H9 (cell line): ENCODE data around the gene ZC3H12D. TPM values are rescaled to one million over a fixed set of nuclear protein-coding genes. Genes with fewer than 3 reads are reported as not detected.

Experiments used
- DNase-seq: peaks from one replicate; pipeline ENCODE4 v3.0.0-alpha.2; 2017
- H2AFZ ChIP-seq: one replicate; pipeline ENCODE4 v1.6.1; 2013; ENCODE audit warnings: mild to moderate bottlenecking, low read length, control low read depth, moderate library complexity
- H2AK5ac ChIP-seq: 2 replicates; pipeline ENCODE4 v1.6.1; 2013; ENCODE audit warnings: low read length, control low read depth, mixed read lengths; ENCODE audit not compliant: insufficient read length
- H2BK120ac ChIP-seq: one replicate; pipeline ENCODE4 v1.6.1; 2013; ENCODE audit warnings: low read depth, mild to moderate bottlenecking, low read length, control low read depth, inconsistent platforms; ENCODE audit not compliant: poor library complexity, severe bottlenecking
- H2BK12ac ChIP-seq: 2 replicates; pipeline ENCODE4 v1.6.1; 2013; ENCODE audit warnings: low read length, control low read depth, mixed read lengths, low read depth; ENCODE audit not compliant: insufficient read length
- H2BK15ac ChIP-seq: 2 replicates; pipeline ENCODE4 v1.6.1; 2013; ENCODE audit warnings: low read depth, low read length, control low read depth
- H2BK20ac ChIP-seq: one replicate; pipeline ENCODE4 v1.6.1; 2013; ENCODE audit warnings: low read depth, mild to moderate bottlenecking, low read length, control low read depth, inconsistent platforms; ENCODE audit not compliant: poor library complexity, severe bottlenecking
- H2BK5ac ChIP-seq: 2 replicates; pipeline ENCODE4 v1.6.1; 2013; ENCODE audit warnings: low read length, control low read depth, mixed read lengths; ENCODE audit not compliant: insufficient read length
- H3K14ac ChIP-seq: 2 replicates; pipeline ENCODE4 v1.6.1; 2013; ENCODE audit warnings: low read length, control low read depth; ENCODE audit not compliant: insufficient read depth
- H3K18ac ChIP-seq: 2 replicates; pipeline ENCODE4 v1.6.1; 2013; ENCODE audit warnings: low read depth, mild to moderate bottlenecking, mixed read lengths, low read length, control low read depth; ENCODE audit not compliant: insufficient read length
- H3K23ac ChIP-seq: 2 replicates; pipeline ENCODE4 v1.6.1; 2013; ENCODE audit warnings: low read length, control low read depth, mixed read lengths, low read depth; ENCODE audit not compliant: insufficient read length
- H3K23me2 ChIP-seq: 2 replicates; pipeline ENCODE4 v1.6.1; 2013; ENCODE audit warnings: low read depth, mild to moderate bottlenecking, mixed read lengths, low read length, control low read depth; ENCODE audit not compliant: insufficient read length, poor library complexity, severe bottlenecking
- H3K27ac ChIP-seq: 2 replicates; pipeline ENCODE4 v1.5.1; 2013; ENCODE audit warnings: low read length, control low read depth, mixed read lengths, low read depth; ENCODE audit not compliant: insufficient read length
- H3K27me3 ChIP-seq: 2 replicates; pipeline ENCODE4 v1.6.1; 2013; ENCODE audit warnings: low read length, control low read depth, inconsistent platforms; ENCODE audit not compliant: insufficient read depth
- H3K4ac ChIP-seq: 2 replicates; pipeline ENCODE4 v1.6.1; 2013; ENCODE audit warnings: low read depth, mild to moderate bottlenecking, control low read depth, inconsistent platforms, low read length, moderate library complexity
- H3K4me1 ChIP-seq: 2 replicates; pipeline ENCODE4 v1.6.1; 2013; ENCODE audit warnings: low read length, control low read depth, inconsistent platforms; ENCODE audit not compliant: insufficient read depth
- H3K4me2 ChIP-seq: 2 replicates; pipeline ENCODE4 v1.6.1; 2013; ENCODE audit warnings: low read length, control low read depth, mixed read lengths; ENCODE audit not compliant: insufficient read length, insufficient read depth
- H3K56ac ChIP-seq: 2 replicates; pipeline ENCODE4 v1.6.1; 2013; ENCODE audit warnings: low read depth, mild to moderate bottlenecking, mixed read lengths, low read length, control low read depth; ENCODE audit not compliant: insufficient read length
- H3K79me1 ChIP-seq: 2 replicates; pipeline ENCODE4 v1.6.1; 2013; ENCODE audit warnings: low read depth, mild to moderate bottlenecking, moderate library complexity, low read length, control low read depth, inconsistent platforms; ENCODE audit not compliant: insufficient read depth, poor library complexity, severe bottlenecking
- H3K79me2 ChIP-seq: 2 replicates; pipeline ENCODE4 v1.6.1; 2013; ENCODE audit warnings: low read length, control low read depth, inconsistent platforms; ENCODE audit not compliant: insufficient read depth
- H3K9ac ChIP-seq: 2 replicates; pipeline ENCODE4 v1.6.1; 2013; ENCODE audit warnings: low read length, control low read depth, mixed read lengths; ENCODE audit not compliant: insufficient read length; ENCODE audit errors: extremely low read depth
- H3K9me3 ChIP-seq: one replicate; pipeline ENCODE4 v1.6.1; 2013; ENCODE audit warnings: low read depth, low read length, inconsistent platforms; ENCODE audit not compliant: control insufficient read depth
- H3T11ph ChIP-seq: one replicate; pipeline ENCODE4 v1.6.1; 2013; ENCODE audit warnings: mild to moderate bottlenecking, low read length, control low read depth, inconsistent platforms
- H4K20me1 ChIP-seq: one replicate; pipeline ENCODE4 v1.6.1; 2013; ENCODE audit not compliant: control insufficient read depth, insufficient read length, insufficient read depth
- H4K5ac ChIP-seq: 2 replicates; pipeline ENCODE4 v1.6.1; 2013; ENCODE audit warnings: low read depth, mild to moderate bottlenecking, mixed read lengths, low read length, control low read depth; ENCODE audit not compliant: insufficient read length
- H4K8ac ChIP-seq: replicated peaks from 2 replicates; pipeline ENCODE4 v1.6.1; 2013; ENCODE audit warnings: low read length, control low read depth, mixed read lengths, low read depth; ENCODE audit not compliant: insufficient read length
- H4K91ac ChIP-seq: 2 replicates; pipeline ENCODE4 v1.6.1; 2013; ENCODE audit warnings: low read depth, mild to moderate bottlenecking, moderate library complexity, mixed read lengths, low read length, control low read depth; ENCODE audit not compliant: insufficient read length
- H3K27ac Mint-ChIP-seq, 3 experiments: 2 replicates in 2 of 3; 3 replicates in 1 of 3; pipeline ENCODE4 v1.8.0; 2020 to 2021; ENCODE audit warnings: mixed read lengths in 3 of 3, mild to moderate bottlenecking in 1 of 3, moderate library complexity in 1 of 3
- H3K27me3 Mint-ChIP-seq: 2 replicates; pipeline ENCODE4 v1.8.0; 2021; ENCODE audit warnings: low read depth, mild to moderate bottlenecking, moderate library complexity, mixed read lengths
- H3K36me3 Mint-ChIP-seq, 3 experiments: 2 replicates in 2 of 3; 3 replicates in 1 of 3; pipeline ENCODE4 v1.8.0; 2020 to 2021; ENCODE audit warnings: low read depth in 3 of 3, mixed read lengths in 3 of 3; ENCODE audit not compliant: insufficient read depth in 1 of 3
- H3K4me1 Mint-ChIP-seq, 2 experiments: 2 replicates each; pipeline ENCODE4 v1.8.0; 2020; ENCODE audit warnings: mixed read lengths in 2 of 2
- H3K4me3 Mint-ChIP-seq, 2 experiments: 2 replicates in 1 of 2; 3 replicates in 1 of 2; pipeline ENCODE4 v1.8.0; 2020 to 2021; ENCODE audit warnings: mild to moderate bottlenecking in 2 of 2, mixed read lengths in 2 of 2, moderate library complexity in 1 of 2
- H3K9me3 Mint-ChIP-seq, 2 experiments: 2 replicates in 1 of 2; 3 replicates in 1 of 2; pipeline ENCODE4 v1.8.0; 2020; ENCODE audit warnings: mild to moderate bottlenecking in 2 of 2, mixed read lengths in 2 of 2, moderate library complexity in 1 of 2
- WGBS: extraction: QIAGEN DNeasy Blood & Tissue Kit; methylation state at CpG from one replicate; pipeline ENCODE4 v1.1.7; 2013; ENCODE audit warnings: missing lambda C conversion rate, low lambda C conversion rate, mixed read lengths; ENCODE audit not compliant: insufficient read length; ENCODE audit errors: extremely low coverage; 5-methylcytosine and 5-hydroxymethylcytosine counted together
- total RNA-seq: library from RNA; stranded (reverse); gene quantifications from 2 replicates; pipeline ENCODE4 v1.2.1, GENCODE V29; 2021
- TF ChIP-seq, protein P1 (sequence below): fragments of 200-600 bp; sonication (generic); conservative IDR thresholded peaks from 3 replicates; pipeline ENCODE4 v1.8.0; 2021; ENCODE audit warnings: antibody characterized with exemption, mild to moderate bottlenecking

The ZC3H12D gene
- total RNA-seq, 1 experiment from 2014 or later = 0.07 TPM

DNA sequence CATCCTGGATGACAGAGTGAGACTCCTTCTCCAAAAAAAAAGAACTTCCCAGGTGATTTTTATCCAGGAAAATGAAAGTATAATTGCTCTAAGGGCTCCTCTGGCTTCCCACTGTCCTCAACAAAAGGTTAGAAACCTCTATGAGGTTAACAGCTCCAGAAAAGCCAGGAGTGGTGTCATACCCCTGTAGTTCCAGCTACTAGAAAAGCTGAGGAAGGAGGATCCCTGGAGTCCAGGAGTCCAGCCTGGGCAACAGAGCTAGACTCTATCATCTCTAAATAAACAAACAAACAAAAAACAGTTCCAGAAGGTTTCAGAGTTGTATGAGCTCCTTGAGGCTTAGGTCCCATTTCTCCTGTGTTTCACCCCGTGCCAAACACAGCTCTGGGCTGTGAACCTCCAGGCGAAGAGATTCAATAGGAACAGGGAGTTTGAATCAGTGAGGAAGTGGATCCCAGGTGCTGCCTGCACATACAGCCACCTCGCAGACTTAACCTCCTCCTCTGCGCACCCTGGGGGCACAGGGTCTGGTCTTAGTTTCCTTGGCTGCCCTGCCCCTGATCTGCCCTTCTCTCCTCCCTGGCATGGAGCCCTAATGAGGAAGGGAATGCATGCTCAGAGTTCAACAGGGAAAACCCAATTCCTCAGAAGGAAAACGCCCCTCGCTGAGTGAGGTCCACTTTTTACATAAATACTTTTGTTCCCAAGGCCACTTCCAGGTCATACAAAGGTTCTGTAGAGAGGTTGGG lies 31.0 kb downstream of the ZC3H12D start:
- H4K5ac ChIP-seq = no peak overlapping the region
- H3K18ac ChIP-seq = no peak overlapping the region
- WGBS = no CpG with 5 or more reads among the region's 6 CpGs
- H4K8ac ChIP-seq = no peak overlapping the region
- H3K23me2 ChIP-seq = peaks cover 6% of the 10 kb centered on the region
- H4K91ac ChIP-seq = no peak overlapping the region
- H2BK15ac ChIP-seq = no peak overlapping the region
- H3K9ac ChIP-seq = no peak overlapping the region
- Mint-ChIP-seq H3K4me3 (no peak overlapping the region), H3K36me3 (no peaks in the 10 kb centered on the region), H3K9me3 (no peaks in the 10 kb centered on the region), H3K27ac (no peak overlapping the region; a peak in 1 of 7 replicates), H3K4me1 (0 out of 4 replicates have a peak, but pooled peaks cover 0 to 2% of the 10 kb centered on the region in 2 experiments), H3K27me3 (peaks cover 57% of the 10 kb centered on the region)
- H2AFZ ChIP-seq = no peak overlapping the region
- H3K4ac ChIP-seq = no peak overlapping the region
- H3K56ac ChIP-seq = no peak overlapping the region
- no peak overlapping the region for H3T11ph ChIP-seq
- H3K4me2 ChIP-seq = no peak overlapping the region
- no peaks in the 10 kb centered on the region for H3K79me2 ChIP-seq
- no peak overlapping the region for H3K14ac ChIP-seq
- H4K20me1 ChIP-seq = no peaks in the 10 kb centered on the region
- H2BK20ac ChIP-seq = no peak overlapping the region
- TF ChIP-seq, protein P1, sequence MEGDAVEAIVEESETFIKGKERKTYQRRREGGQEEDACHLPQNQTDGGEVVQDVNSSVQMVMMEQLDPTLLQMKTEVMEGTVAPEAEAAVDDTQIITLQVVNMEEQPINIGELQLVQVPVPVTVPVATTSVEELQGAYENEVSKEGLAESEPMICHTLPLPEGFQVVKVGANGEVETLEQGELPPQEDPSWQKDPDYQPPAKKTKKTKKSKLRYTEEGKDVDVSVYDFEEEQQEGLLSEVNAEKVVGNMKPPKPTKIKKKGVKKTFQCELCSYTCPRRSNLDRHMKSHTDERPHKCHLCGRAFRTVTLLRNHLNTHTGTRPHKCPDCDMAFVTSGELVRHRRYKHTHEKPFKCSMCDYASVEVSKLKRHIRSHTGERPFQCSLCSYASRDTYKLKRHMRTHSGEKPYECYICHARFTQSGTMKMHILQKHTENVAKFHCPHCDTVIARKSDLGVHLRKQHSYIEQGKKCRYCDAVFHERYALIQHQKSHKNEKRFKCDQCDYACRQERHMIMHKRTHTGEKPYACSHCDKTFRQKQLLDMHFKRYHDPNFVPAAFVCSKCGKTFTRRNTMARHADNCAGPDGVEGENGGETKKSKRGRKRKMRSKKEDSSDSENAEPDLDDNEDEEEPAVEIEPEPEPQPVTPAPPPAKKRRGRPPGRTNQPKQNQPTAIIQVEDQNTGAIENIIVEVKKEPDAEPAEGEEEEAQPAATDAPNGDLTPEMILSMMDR = no peak
- H3K9me3 ChIP-seq = no peaks in the 10 kb centered on the region
- H3K23ac ChIP-seq = no peak overlapping the region
- no peaks in the 10 kb centered on the region for H3K4me1 ChIP-seq
- H3K79me1 ChIP-seq = no peaks in the 10 kb centered on the region
- no peak overlapping the region for H2BK5ac ChIP-seq
- DNase-seq = no peak
- H3K27me3 ChIP-seq = peaks cover 18% of the 10 kb centered on the region; the same call in 1 of the 2 replicates
- no peak overlapping the region for H2BK120ac ChIP-seq
- H3K27ac ChIP-seq = no peak overlapping the region
- H2AK5ac ChIP-seq = no peak overlapping the region
- no peak overlapping the region for H2BK12ac ChIP-seq
